ENCODE data around the gene GPNMB. TPM values are rescaled to one million over a fixed set of nuclear protein-coding genes. Genes with fewer than 3 reads are reported as not detected.
A peak's percentile ranks its signal among the peaks of the same experiment; 100 is the strongest.

The GPNMB gene
- total and polyA plus RNA-seq, 2 of the 13 experiments (the other 11 are each of a cell fraction or from before 2014, with no cell fraction given), result 1.1 to 1.6 TPM

GRCh38 chr7:23298885-23299769 is 52.6 kb downstream of the GPNMB start, which contains the start of gene MALSU1 (continued):
- no peak for TF ChIP-seq PHB2 (IDR thresholded peaks at IDR 0.05; ENCODE audit: partially characterized antibody)
- TF ChIP-seq SAFB2 (CRISPR knock-in tag; IDR thresholded peaks at IDR 0.05; ENCODE audit: borderline replicate concordance, low read depth), result peak; percentile 90
- TF ChIP-seq SIX1 (CRISPR knock-in tag; IDR thresholded peaks at IDR 0.05; ENCODE audit: borderline replicate concordance), result 0 out of 2 replicates have a peak, but pooled peaks have one; percentile 8
- TF ChIP-seq U2AF1 (optimal IDR thresholded peaks at IDR 0.05; ENCODE audit: low read depth, low read length), result no peak
- no peak for TF ChIP-seq MBD4 (IDR thresholded peaks at IDR 0.05; ENCODE audit: borderline replicate concordance, low read length)
- no peak for TF ChIP-seq ZNF549 (CRISPR knock-in tag; IDR thresholded peaks at IDR 0.05)
- 0 out of 2 replicates have a peak, but pooled peaks have one; percentile 43 for TF ChIP-seq KLF15 (CRISPR knock-in tag; IDR thresholded peaks at IDR 0.05; ENCODE audit: borderline replicate concordance)
- peak; percentile 96 for TF ChIP-seq ZNF747 (CRISPR knock-in tag; IDR thresholded peaks at IDR 0.05; ENCODE audit: borderline replicate concordance)
- TF ChIP-seq AGO1 (IDR thresholded peaks at IDR 0.05; ENCODE audit: low read depth, low read length, poor library complexity, severe bottlenecking), result no peak
- peak; percentile 60; the same call in 1 of the 2 replicates for TF ChIP-seq NFKBIZ (CRISPR knock-in tag; IDR thresholded peaks at IDR 0.05)
- no peak for TF ChIP-seq HMG20A (CRISPR knock-in tag; IDR thresholded peaks at IDR 0.05; ENCODE audit: borderline replicate concordance)
- no peak for TF ChIP-seq ZBTB49 (CRISPR knock-in tag; IDR thresholded peaks at IDR 0.05; ENCODE audit: borderline replicate concordance)
- TF ChIP-seq BORCS8-MEF2B (CRISPR knock-in tag; IDR thresholded peaks at IDR 0.05), result peak; percentile 86; the same call in 1 of the 2 replicates
- TF ChIP-seq BATF2 (CRISPR knock-in tag; IDR thresholded peaks at IDR 0.05), result 0 out of 2 replicates have a peak, but pooled peaks have one; percentile 63
- peak; percentile 43; the same call in 1 of the 2 replicates for TF ChIP-seq SPEN (CRISPR knock-in tag; IDR thresholded peaks at IDR 0.05; ENCODE audit: low read depth)
- TF ChIP-seq ZNF33B (CRISPR knock-in tag; IDR thresholded peaks at IDR 0.05), result peak; percentile 92
- TF ChIP-seq CENPX (CRISPR knock-in tag; IDR thresholded peaks at IDR 0.05), result no peak
- no peak for TF ChIP-seq RARG (CRISPR knock-in tag; IDR thresholded peaks at IDR 0.05; ENCODE audit: low read depth)
- peak; percentile 69; the same call in 1 of the 2 replicates for TF ChIP-seq ZNF703 (CRISPR knock-in tag; IDR thresholded peaks at IDR 0.05; ENCODE audit: borderline replicate concordance)
- TF ChIP-seq KDM1A (CRISPR knock-in tag; IDR thresholded peaks at IDR 0.05), result no peak
- peak; percentile 85 for TF ChIP-seq ZNF280B (CRISPR knock-in tag; IDR thresholded peaks at IDR 0.05; ENCODE audit: borderline replicate concordance)
- no peak for TF ChIP-seq SSRP1 (CRISPR knock-in tag; IDR thresholded peaks at IDR 0.05)
- peak; percentile 53; the same call in 1 of the 2 replicates for TF ChIP-seq ZNF777 (CRISPR knock-in tag; IDR thresholded peaks at IDR 0.05)
- TF ChIP-seq ZNF567 (CRISPR knock-in tag; IDR thresholded peaks at IDR 0.05; ENCODE audit: borderline replicate concordance), result no peak
- TF ChIP-seq CREB1 (IDR thresholded peaks at IDR 0.05), result peak; percentile 86
- peak; percentile 95 for TF ChIP-seq CREB1 (CRISPR knock-in tag; IDR thresholded peaks at IDR 0.05)
- TF ChIP-seq MAFK (conservative IDR thresholded peaks at IDR 0.05 in 1 of 2, IDR thresholded peaks at IDR 0.05 in 1 of 2; ENCODE audit: low read length in 2 of 2), result no peak

Measured in HepG2 (cell line).